HG02678 (cell line): ENCODE results near the gene RFX3.

Experiments
- ATAC-seq: cut with Tn5 transposase; IDR thresholded peaks from one replicate; pipeline ENCODE4 v1.9.1; 2021; ENCODE audit warnings: mild to moderate bottlenecking, moderate library complexity; ENCODE audit not compliant: unreplicated experiment

Gene RFX3

DNA sequence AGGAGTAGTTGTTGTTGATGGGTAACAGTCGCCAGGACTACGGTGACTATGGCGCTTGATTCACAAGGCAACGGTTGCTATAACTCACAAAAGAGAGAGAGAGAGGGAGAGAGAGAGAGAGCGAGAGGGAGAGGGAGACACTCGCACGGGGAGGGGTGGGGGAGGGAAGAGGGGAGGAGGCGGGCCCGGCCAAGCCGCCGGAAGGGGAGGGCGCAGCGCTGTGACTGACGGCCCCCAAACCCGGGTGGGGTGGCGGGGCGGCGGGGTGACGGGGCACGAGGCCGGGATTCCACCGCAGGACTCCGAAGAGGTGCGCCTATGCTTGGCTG, at the start of gene RFX3:
RFX3 (minus strand) TSS at position 166 of the 329 bp plus-strand sequence. CDS start 130,413 bp downstream, outside the sequence.
- ATAC-seq: peak; percentile 47

DNA sequence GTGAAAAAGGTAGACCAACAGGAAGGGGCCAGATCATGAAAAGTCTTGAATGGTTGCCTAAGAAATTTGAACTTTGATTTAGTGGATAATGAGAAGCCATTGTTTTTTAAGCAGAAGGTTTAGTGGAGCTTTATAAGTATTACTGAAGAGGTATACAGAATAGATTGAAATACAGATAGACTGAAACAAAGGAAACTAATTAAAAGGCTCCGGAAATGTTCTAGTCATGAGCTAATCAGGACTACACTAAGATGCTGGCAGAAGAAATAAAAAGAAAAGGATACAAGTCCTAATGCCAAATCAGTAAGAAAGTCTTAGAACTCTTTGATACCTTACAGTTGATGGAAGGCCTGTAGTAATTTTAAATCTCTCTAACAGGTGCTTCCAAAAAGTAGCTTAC, 45.7 kb upstream of the RFX3 start:
- ATAC-seq: no peak

DNA sequence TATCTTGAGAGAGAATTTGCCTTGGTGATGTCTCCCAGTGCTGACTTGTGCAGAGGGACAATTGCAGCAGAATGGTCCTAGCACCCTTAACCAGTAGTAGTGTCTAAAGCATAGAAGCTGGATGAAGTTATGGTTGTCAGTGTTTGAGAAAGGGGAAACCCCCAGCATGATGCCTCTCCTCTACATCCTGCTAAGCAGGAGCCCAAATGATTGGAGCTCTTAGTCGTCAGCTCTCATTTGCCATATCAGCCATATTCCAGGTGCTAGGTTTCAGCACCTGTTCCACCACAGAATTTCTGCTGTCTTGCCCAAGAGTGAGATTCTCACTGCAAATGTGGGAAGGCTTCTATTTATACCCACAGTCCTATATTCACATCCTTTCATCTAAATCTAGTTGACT, 43.7 kb upstream of the RFX3 start:
- no peak for ATAC-seq

GRCh38 chr9:3567988-3568387, 42.2 kb upstream of the RFX3 start:
- no peak for ATAC-seq

DNA sequence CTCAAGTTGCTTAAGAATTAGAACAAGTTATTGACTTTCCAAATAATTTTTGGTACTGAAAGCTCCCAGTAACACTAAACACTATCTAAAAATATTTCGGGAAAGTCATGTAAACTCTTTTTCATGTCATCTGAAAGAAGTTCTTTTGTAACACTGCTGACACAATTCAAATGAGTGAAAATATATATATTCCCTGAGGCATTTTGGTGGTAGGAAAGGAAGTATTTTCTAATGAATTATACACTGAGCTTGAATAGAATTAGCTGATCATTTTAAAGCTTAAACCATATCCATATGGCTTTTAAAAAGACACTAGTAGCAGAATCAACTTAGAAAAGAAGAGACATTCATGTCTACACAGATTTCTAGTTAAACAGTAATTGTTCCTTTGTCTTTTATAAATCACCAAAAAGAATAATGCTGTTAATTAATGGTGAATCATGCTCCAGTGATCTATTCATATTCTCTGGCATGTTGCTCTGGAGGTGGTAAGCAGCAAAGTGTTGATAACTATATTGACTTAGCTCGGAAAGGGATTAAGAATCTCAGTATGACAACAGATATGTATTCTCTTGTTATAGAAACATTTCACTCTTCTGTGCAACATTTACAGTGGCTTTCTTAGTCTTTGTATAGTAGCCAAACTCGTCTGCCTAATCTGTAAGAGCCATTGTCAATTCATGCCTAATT, 27.4 kb upstream of the RFX3 start:
- no peak for ATAC-seq

GRCh38 chr9:3549225-3549624, 23.4 kb upstream of the RFX3 start:
- no peak for ATAC-seq

DNA sequence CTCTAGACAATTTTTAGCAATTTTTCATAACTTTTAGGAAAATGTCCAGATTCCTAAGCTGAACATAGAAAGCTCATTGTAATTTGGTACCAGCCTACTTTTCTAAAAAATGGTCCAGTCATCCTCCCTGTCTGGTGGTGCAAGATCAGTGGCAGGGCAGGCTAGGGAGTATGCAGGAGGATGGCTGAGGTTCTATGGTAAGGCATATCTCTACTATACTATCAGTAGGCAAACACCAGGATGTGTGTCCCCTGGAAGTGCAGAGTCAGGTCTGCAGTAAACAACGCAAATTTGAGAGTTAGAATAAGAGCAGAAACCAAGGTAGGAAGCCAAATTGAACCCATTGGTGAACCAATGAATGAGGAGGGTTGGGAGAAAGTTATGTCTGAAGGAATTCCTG, 22.8 kb upstream of the RFX3 start:
- no peak for ATAC-seq

- ATAC-seq: no peak
Measured at GRCh38 chr9:3541206-3541605, 15.4 kb upstream of the RFX3 start.

GRCh38 chr9:3534614-3535404, 9.0 kb upstream of the RFX3 start:
- no peak for ATAC-seq

- ATAC-seq: no peak
Measured at GRCh38 chr9:3532158-3532557, 6.4 kb upstream of the RFX3 start.

DNA sequence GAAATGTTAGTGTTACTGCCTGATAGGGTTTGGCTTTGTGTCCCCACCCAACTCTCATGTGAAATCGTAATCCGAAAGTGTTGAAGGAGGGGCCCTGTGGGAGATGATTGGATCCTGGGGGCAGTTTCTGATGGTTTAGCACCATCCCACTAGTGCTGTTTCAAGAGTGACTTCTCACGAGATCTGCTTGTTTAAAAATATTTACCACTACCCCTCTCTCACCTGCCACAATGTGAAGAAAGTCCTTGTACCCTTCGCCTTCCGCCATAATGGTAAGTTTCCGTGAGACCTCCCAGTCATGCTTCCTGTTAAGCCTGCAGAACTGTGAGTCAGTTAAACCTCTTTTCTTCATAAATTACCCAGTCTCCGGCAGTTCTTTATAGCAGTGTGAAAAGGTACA, 2.6 kb upstream of the RFX3 start:
- no peak for ATAC-seq

GRCh38 chr9:3526997-3527940, 1.5 kb upstream of the RFX3 start:
- ATAC-seq: no peak

GRCh38 chr9:3526165-3526996, 580 bp upstream of the RFX3 start:
- ATAC-seq: peak; percentile 63

DNA sequence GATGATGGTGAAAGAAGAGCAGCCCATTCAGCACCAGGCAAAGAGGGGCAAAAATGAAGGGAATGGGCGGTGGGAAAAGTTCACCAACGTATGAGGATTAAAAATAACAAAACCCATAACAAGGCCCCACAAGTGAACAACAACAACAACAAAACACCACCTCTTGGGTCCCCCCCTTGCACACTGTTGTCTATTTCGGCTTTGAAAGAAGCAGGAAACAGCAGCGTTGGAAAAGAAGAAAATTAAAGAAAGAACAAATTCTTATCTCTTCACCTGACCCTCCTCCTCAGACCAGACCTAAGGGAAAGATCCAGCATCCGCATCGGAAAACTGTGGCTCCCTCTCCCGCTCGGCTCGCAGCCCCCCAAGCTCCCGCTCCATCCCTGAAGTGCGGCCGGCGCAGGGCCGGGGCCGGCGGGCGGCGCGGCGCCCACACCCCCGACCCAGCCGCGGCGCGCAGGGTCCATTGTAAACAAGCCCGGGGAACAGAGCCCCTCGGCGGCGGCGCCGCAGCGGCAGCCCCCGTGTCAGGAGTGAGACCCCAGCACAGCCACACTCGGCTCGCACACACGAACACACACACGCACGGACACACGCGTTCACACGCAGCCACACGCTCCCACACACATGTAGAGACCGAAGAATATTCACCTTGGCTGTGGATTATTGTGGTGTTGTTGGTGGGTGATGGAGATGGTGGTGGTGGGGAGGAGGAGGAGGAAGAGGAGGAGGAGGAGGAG, 535 bp downstream of the RFX3 start:
- no peak for ATAC-seq

DNA sequence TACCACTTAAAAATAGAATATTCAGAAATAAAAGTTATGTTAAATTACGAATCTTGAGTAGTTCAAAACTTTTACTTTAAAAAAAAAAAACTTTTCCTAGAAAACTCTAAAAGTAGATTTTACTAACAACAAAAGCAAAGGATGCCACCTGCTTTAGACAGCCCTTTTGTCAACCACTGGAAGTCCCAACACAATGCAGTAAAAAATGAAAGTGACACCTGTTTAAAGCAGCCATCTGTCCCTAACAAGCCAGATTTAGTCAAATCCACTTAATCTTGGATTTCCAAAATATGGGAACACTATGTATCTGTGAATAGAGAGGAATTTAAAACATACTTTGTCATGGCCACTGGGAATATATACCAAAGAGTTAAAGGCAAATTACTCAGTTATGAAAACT, 3.8 kb downstream of the RFX3 start:
- ATAC-seq: no peak

GRCh38 chr9:3520564-3520963, 5.2 kb downstream of the RFX3 start:
- ATAC-seq: no peak

DNA sequence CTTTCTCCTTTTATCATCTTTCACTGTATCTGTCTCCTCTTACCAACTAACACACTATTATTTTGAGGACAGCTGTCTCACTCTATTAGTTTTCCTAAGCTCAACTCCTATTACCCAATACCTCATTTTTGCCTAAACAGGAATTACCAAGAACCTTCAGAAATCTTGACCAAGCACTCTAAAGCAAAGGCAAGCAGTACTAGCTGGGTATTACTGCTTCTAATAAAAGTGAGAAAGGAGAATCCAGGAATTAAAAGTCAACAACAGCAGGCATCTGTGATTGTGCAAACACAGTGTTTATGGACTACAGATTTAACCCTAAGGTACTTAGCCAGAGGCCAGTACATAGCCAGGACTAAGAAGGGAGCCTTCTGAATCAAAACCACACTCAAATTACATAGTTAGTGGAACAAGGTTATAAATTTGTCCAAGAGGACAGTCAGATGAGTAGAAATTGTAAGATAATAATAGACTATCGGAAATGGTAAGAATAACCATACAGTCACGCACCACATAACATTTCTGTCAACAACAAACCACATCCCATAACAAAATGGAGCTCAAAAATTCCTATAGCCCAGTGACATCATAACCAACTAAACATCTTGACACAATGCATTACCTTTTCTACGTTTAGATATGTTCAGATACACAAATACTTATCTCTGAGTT, 8.3 kb downstream of the RFX3 start:
- ATAC-seq: no peak

DNA sequence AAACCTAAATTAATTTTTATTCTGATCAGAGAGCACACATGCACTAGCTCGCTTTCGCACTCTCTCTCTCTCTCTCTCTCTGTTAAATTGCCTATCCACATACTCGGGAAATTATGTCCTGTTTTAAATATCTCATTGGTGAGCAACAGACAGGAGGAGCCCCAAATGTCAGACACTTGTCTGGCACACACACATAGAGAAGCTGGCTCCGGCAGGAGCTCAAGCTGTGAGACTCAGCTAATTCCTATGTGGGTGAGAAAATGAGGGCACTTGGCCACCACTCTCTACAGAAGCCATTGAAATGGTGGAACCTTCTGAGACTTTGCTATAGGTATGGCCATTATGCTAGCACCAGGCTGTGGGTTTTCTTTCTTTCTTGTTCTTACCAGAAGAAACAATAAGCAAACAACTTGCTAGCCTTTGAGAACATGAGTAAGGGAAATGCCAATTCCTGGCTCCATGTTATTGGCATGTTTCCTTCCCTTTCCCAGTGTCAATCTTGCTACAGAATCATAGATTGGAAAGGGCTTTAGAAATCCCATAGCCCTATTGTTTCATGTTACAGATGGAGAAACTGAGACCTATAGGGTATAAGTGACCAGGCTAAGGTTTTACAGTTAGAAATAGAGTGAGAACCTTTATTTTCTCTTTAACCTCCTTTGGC, 9.0 kb downstream of the RFX3 start:
- ATAC-seq: no peak

GRCh38 chr9:3515405-3515804, 10.4 kb downstream of the RFX3 start:
- ATAC-seq: no peak
